Endothelial cell of umbilical vein (primary cell): ENCODE measurements around the gene COMMD2. TPM values are rescaled to one million over a fixed set of nuclear protein-coding genes. Genes with fewer than 3 reads are reported as not detected.

Source experiments
- Bru-seq: library from RNA; stranded (reverse); fragments of 400-500 nt; gene quantifications from one replicate; lab custom pipeline; 2021; lab: Mats Ljungman, UMichigan
- BruChase-seq, 2 experiments: library from RNA; stranded (reverse); fragments of 400-500 nt; gene quantifications; one replicate each; lab custom pipeline; 2021; lab: Mats Ljungman, UMichigan
- BruUV-seq: library from RNA; stranded (reverse); fragments of 400-500 nt; replicated peaks from 2 replicates; lab custom pipeline; 2021; lab: Mats Ljungman, UMichigan
- CTCF ChIA-PET: fragments of 300-600, 350-600 bp; sonication (Branson Sonifier 250); formaldehyde crosslinking; loops from one replicate; lab custom pipeline; 2021; ENCODE audit warnings: antibody characterized with exemption, inconsistent platforms; lab: Charles Lee
- POLR2A ChIA-PET: fragments of 300-600, 350-600 bp; sonication (Branson Sonifier 250); formaldehyde crosslinking; loops from one replicate; lab custom pipeline; 2021; ENCODE audit warnings: antibody characterized with exemption, inconsistent platforms; lab: Charles Lee
- DNase-seq: peaks from one replicate; pipeline ENCODE4 v3.0.0-alpha.2; 2011; ENCODE audit warnings: low read depth, low spot score
- FAIRE-seq: peaks from 2 replicates; lab custom pipeline; 2011; peaks lifted over from hg19 to GRCh38; lab: Jason Lieb, UNC
- H2AFZ ChIP-seq: 2 replicates; pipeline ENCODE4 v1.6.0; 2012; ENCODE audit warnings: low read depth, low read length, control low read depth, inconsistent platforms
- H3K27ac ChIP-seq: 2 replicates; pipeline ENCODE4 v1.5.1; 2011; ENCODE audit warnings: low read depth, mild to moderate bottlenecking, control low read depth, low read length, moderate library complexity; ENCODE audit not compliant: insufficient read depth
- H3K27me3 ChIP-seq, 2 experiments: 2 replicates each; pipeline versions ENCODE4 v1.6.0 to v1.6.1; 2011; ENCODE audit warnings: low read length in 2 of 2, mixed read lengths in 1 of 2; ENCODE audit not compliant: control insufficient read depth in 2 of 2, insufficient read depth in 2 of 2
- H3K36me3 ChIP-seq, 2 experiments: 2 replicates in 1 of 2; 3 replicates in 1 of 2; pipeline ENCODE4 v1.5.1; 2011; ENCODE audit warnings: low read length in 2 of 2, mild to moderate bottlenecking in 1 of 2, moderate library complexity in 1 of 2; ENCODE audit not compliant: control insufficient read depth in 2 of 2, insufficient read depth in 2 of 2; ENCODE audit errors: extremely low read depth in 1 of 2
- H3K4me1 ChIP-seq: 3 replicates; pipeline ENCODE4 v1.5.1; 2011; ENCODE audit warnings: mild to moderate bottlenecking, low read length; ENCODE audit not compliant: control insufficient read depth, insufficient read depth; ENCODE audit errors: extremely low read depth
- H3K4me2 ChIP-seq: 2 replicates; pipeline ENCODE4 v1.6.1; 2011; ENCODE audit warnings: low read length, control low read depth, mixed read lengths; ENCODE audit not compliant: insufficient read depth
- H3K4me3 ChIP-seq, 3 experiments: fragments of 200-600 bp in 1 of 3; sonication (generic), shearing (Covaris generic) in 1 of 3; replicated peaks in 1 of 3; 2 replicates each; pipeline ENCODE4 v1.5.1; 2011 to 2016; ENCODE audit warnings: control low read depth in 3 of 3, low read length in 3 of 3, mild to moderate bottlenecking in 2 of 3, inconsistent platforms in 1 of 3, low read depth in 1 of 3, moderate library complexity in 1 of 3; ENCODE audit not compliant: insufficient read depth in 1 of 3
- H3K79me2 ChIP-seq: 2 replicates; pipeline ENCODE4 v1.6.0; 2012; ENCODE audit warnings: low read length, inconsistent platforms; ENCODE audit not compliant: control insufficient read depth, insufficient read depth
- H3K9ac ChIP-seq: replicated peaks from 2 replicates; pipeline ENCODE3; 2011; ENCODE audit warnings: low read length, control low read depth; ENCODE audit not compliant: insufficient read depth; ENCODE audit errors: extremely low read depth
- H3K9me1 ChIP-seq: replicated peaks from 3 replicates; pipeline ENCODE4 v1.6.0; 2011; ENCODE audit warnings: mild to moderate bottlenecking, low read length; ENCODE audit not compliant: control insufficient read depth, insufficient read depth; ENCODE audit errors: extremely low read depth
- H3K9me3 ChIP-seq: replicated peaks from 2 replicates; pipeline ENCODE4 v1.5.1; 2012; ENCODE audit warnings: low read length, inconsistent platforms; ENCODE audit not compliant: control insufficient read depth, insufficient read depth
- H4K20me1 ChIP-seq: replicated peaks from 2 replicates; pipeline ENCODE3; 2011; ENCODE audit warnings: mild to moderate bottlenecking, low read length; ENCODE audit not compliant: control insufficient read depth, insufficient read depth; ENCODE audit errors: extremely low read depth
- FOS ChIP-seq: IDR thresholded peaks from 2 replicates; pipeline ENCODE4 v1.6.1; 2011; ENCODE audit warnings: mild to moderate bottlenecking, low read length, moderate library complexity, borderline replicate concordance; ENCODE audit not compliant: insufficient read depth
- GATA2 ChIP-seq: IDR thresholded peaks from 2 replicates; pipeline ENCODE4 v1.7.0; 2011; ENCODE audit warnings: low read depth, mild to moderate bottlenecking, moderate library complexity, mixed read lengths, low read length; ENCODE audit not compliant: insufficient read length, insufficient read depth
- JUN ChIP-seq: IDR thresholded peaks from 2 replicates; pipeline ENCODE4 v1.6.1; 2011; ENCODE audit warnings: borderline replicate concordance, low read depth; ENCODE audit not compliant: insufficient read length, insufficient read depth
- POLR2A ChIP-seq: IDR thresholded peaks from 2 replicates; pipeline ENCODE4 v1.6.1; 2012; ENCODE audit warnings: low read depth, mild to moderate bottlenecking, control low read depth, low read length
- POLR2AphosphoS5 ChIP-seq: IDR thresholded peaks from 2 replicates; pipeline ENCODE4 v1.6.1; 2012; ENCODE audit warnings: low read depth, mild to moderate bottlenecking, control low read depth, low read length, moderate library complexity; ENCODE audit not compliant: insufficient read depth
- dilution Hi-C: fragments of 300-500 bp; cut with MboI; formaldehyde crosslinking; loops from one replicate; pipeline ENCODE4 v1.15.0; 2019; ENCODE audit warnings: low sequenced_read_pairs; ENCODE audit not compliant: extremely low pct_ligation_motif_present
- intact Hi-C: fragments of 100-400 bp; cut with micrococcal nuclease; formaldehyde crosslinking; loops from one replicate; pipeline ENCODE4 v1.10.0; 2022
- long read RNA-seq: library from polyadenylated mRNA; stranded (forward); transcript quantifications from one replicate; pipeline ENCODE4 v2.0.0, GENCODE V29; 2021
- polyA minus RNA-seq, 3 experiments: library from RNA; depleted of rRNA, polyadenylated mRNA; stranded (reverse); fragments of >200 nt; gene quantifications; 1 replicate in 1 of 3; 2 replicates in 2 of 3; pipeline ENCODE4 v1.2.3, GENCODE V29; 2011
- polyA plus RNA-seq, 4 experiments: library from polyadenylated mRNA; depleted of rRNA in 3 of 4; stranded (reverse) in 3 of 4; unstranded in 1 of 4; fragments of >200 nt; gene quantifications; 2 replicates each; pipeline versions ENCODE4 v1.2.1 to v1.2.3, GENCODE V29; 2011 to 2012; ENCODE audit warnings: missing spikeins in 1 of 4
- total RNA-seq: library from RNA; stranded (reverse); gene quantifications from 2 replicates; pipeline ENCODE4 v1.2.3, GENCODE V29; 2021
- TF ChIP-seq, protein P1 (sequence below): IDR thresholded peaks from 2 replicates; pipeline ENCODE4 v1.6.1; 2011; ENCODE audit not compliant: insufficient read depth, insufficient read length
- TF ChIP-seq, protein P2 (sequence below), 2 donors: IDR thresholded peaks; 1 replicate in 1 of 2; 2 replicates in 1 of 2; pipeline ENCODE4 v1.5.1; 2011; ENCODE audit warnings: low read length in 2 of 2, mild to moderate bottlenecking in 2 of 2, moderate library complexity in 2 of 2, control low read depth in 1 of 2, inconsistent platforms in 1 of 2, low read depth in 1 of 2; ENCODE audit not compliant: insufficient read depth in 1 of 2; ENCODE audit errors: extremely low read depth in 1 of 2

Gene COMMD2
- total RNA-seq (42.9 and 51.0 TPM in 2 replicates), polyA plus RNA-seq (10.7 and 18.3 TPM in 2 replicates), polyA minus RNA-seq (11.8 and 13.6 TPM in 2 replicates), Bru-seq, nascent RNA (percentile 93 among the genes with signal in this experiment), BruChase-seq, experiment 1, labeled RNA remaining after a 6-hour chase (percentile 88 among the genes with signal in this experiment), BruChase-seq, experiment 2, labeled RNA remaining after a 2-hour chase (percentile 92 among the genes with signal in this experiment)
- polyA plus RNA-seq (2011; cell fraction: cytosol; rRNA removed) = 36.3 and 38.6 TPM in 2 replicates
- polyA plus RNA-seq (2011; cell fraction: nucleus; rRNA removed) = 16.7 and 21.6 TPM in 2 replicates
- 20.0 and 26.4 TPM in 2 replicates for polyA plus RNA-seq (2012)
- 15.7 TPM for polyA minus RNA-seq (2011; cell fraction: cytosol; rRNA and poly(A)+ RNA removed)
- polyA minus RNA-seq (2011; cell fraction: nucleus; rRNA and poly(A)+ RNA removed) = 11.2 and 19.7 TPM in 2 replicates
- long read RNA-seq, transcript COMMD2-203 (5 exons, 3,706 nt) = major isoform, 138 of 156 reads
- long read RNA-seq, partial matches to known transcripts = 3 of 156 reads
- long read RNA-seq, other reads (novel, unspliced or antisense) = 8 of 156 reads

DNA sequence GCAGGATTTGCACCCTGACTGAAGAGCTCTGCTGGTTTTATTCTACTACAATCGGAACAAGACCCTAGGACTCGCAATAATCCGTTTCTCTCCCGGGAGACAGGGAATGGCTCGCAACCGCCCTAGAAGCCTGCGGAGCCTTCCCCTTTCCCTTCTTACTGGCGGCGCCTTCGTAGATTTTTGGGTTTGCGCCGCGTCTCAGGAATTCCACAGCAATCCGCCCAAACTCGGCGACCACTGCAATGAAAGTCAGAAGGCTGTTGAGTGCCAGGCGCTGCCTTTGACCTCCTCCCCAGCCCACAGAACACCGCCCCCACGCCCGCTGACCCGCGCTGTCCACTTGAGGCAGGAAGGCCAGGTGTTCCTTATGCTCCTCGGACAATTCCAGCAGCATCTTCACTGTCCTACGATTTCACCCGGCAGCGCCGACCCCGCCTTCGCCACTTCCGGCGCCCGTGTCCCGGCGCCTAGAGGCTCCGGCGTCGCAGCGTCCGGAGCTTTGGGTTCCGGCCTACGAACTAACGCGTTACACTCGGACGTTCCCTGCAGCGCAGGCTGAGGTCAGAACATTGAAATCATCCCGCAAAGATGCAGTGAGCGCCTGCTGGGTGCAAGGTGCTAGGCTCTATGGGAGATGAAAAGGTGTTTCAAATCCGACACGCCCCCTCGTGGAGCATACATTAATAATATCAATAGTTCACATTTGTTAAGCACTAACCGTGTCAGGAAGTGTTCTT is at the start of gene COMMD2:
TSS of gene COMMD2 (minus strand) at position 439 of the 737 bp plus-strand sequence. CDS start at position 394, 45 bp downstream.
- peaks cover 22% of the 10 kb centered on the region for H3K79me2 ChIP-seq
- H3K4me1 ChIP-seq = peaks cover 15% of the 10 kb centered on the region
- H3K4me3 ChIP-seq = peak within 1 kb of the TSS; percentile 74 to 94 (median 91)
- intact Hi-C loops (loop anchor here (1.0 to 2.0 kb wide), 4 partner anchors 93 to 240 kb away; partner anchors contain the start of gene WWTR1), dilution Hi-C loops (no loop called here)
- H3K9me1 ChIP-seq = no peaks in the 10 kb centered on the region
- H3K9ac ChIP-seq = peak within 1 kb of the TSS; percentile 73
- TF ChIP-seq, protein P1, sequence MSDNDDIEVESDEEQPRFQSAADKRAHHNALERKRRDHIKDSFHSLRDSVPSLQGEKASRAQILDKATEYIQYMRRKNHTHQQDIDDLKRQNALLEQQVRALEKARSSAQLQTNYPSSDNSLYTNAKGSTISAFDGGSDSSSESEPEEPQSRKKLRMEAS = no peak
- no peak for TF ChIP-seq JUN
- peak; percentile 24 for TF ChIP-seq FOS
- TF ChIP-seq GATA2 = peak; percentile 25
- TF ChIP-seq POLR2A = peak; percentile 86
- TF ChIP-seq POLR2AphosphoS5 = peak; percentile 87
- TF ChIP-seq, protein P2, sequence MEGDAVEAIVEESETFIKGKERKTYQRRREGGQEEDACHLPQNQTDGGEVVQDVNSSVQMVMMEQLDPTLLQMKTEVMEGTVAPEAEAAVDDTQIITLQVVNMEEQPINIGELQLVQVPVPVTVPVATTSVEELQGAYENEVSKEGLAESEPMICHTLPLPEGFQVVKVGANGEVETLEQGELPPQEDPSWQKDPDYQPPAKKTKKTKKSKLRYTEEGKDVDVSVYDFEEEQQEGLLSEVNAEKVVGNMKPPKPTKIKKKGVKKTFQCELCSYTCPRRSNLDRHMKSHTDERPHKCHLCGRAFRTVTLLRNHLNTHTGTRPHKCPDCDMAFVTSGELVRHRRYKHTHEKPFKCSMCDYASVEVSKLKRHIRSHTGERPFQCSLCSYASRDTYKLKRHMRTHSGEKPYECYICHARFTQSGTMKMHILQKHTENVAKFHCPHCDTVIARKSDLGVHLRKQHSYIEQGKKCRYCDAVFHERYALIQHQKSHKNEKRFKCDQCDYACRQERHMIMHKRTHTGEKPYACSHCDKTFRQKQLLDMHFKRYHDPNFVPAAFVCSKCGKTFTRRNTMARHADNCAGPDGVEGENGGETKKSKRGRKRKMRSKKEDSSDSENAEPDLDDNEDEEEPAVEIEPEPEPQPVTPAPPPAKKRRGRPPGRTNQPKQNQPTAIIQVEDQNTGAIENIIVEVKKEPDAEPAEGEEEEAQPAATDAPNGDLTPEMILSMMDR (IDR thresholded peaks at IDR 0.05; ENCODE audit: extremely low read depth in 1 of 2, insufficient read depth in 1 of 2, low read depth in 1 of 2, low read length in 2 of 2) = peak in 1 of 2 donors; percentile 17
- H3K27ac ChIP-seq = peak within 1 kb of the TSS; percentile 33
- no peaks in the 10 kb centered on the region for H4K20me1 ChIP-seq
- ChIA-PET CTCF (interaction anchor here (0.6 to 3.1 kb wide), 22 partner anchors 8 to 744 kb away, joined by 3 to 28 read pairs (median 4); partner anchors contain the start of genes RNF13 and WWTR1), POLR2A (interaction anchor here (0.6 to 1.0 kb wide), 3 partner anchors 94 to 693 kb away, joined by 3 to 6 read pairs (median 3); no protein-coding TSS in a partner anchor)
- H3K27me3 ChIP-seq = no peaks in the 10 kb centered on the region
- H3K36me3 ChIP-seq = peaks cover 7 to 9% of the 10 kb centered on the region in 2 experiments
- peak; percentile 88 for FAIRE-seq
- peak within 1 kb of the TSS; percentile 65 for H2AFZ ChIP-seq
- peak; percentile 83 for DNase-seq
- no peaks in the 10 kb centered on the region for H3K9me3 ChIP-seq
- TSS peak; percentile 54 for BruUV-seq
- H3K4me2 ChIP-seq = peak within 1 kb of the TSS; percentile 95
